Measurements from ENCODE around the gene RGS9. TPM values are rescaled to one million over a fixed set of nuclear protein-coding genes. Genes with fewer than 3 reads are reported as not detected.

The RGS9 gene
- total and polyA plus RNA-seq, 2 experiments from 2014 or later: 12.8 to 29.6 TPM

DNA sequence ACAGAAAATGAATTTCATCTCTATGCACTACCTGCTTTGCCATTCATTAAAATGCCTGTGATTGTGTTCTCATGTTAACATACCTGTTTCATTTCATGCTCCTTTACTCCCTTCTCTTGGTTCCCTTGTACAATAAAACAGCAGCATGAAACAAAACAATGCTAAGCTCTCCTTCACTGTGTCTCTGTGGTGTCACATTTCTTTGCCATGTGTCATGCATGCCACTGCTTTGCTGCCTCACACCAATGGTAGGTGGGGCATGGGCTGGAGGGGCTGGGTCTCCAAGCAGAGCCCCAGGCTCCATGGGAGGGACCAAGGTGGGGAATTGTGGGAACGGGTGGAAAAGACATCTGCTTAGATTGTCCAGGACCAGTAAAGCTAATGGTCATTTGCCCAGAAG, 83.6 kb downstream of the RGS9 start:
- no peaks in the 10 kb centered on the region for H3K36me3 Mint-ChIP-seq (ENCODE audit: low read depth)
- no peak overlapping the region for H3K4me3 Mint-ChIP-seq
- Histone ChIP-seq H4K20me1 (replicated peaks; ENCODE audit: insufficient read depth) (no peaks in the 10 kb centered on the region), H3K79me2 (replicated peaks; ENCODE audit: insufficient read depth) (no peaks in the 10 kb centered on the region), H3F3A (replicated peaks; ENCODE audit: low read depth) (no peaks in the 10 kb centered on the region), H3K27me3 (ENCODE audit: insufficient read depth) (no peaks in the 10 kb centered on the region), H3K9me2 (ENCODE audit: insufficient read depth) (0 out of 2 replicates have a peak, but pooled peaks cover 5% of the 10 kb centered on the region), H3K4me1 (ENCODE audit: insufficient read depth) (peaks cover 3% of the 10 kb centered on the region; the same call in 1 of the 2 replicates), H2AFZ (no peak overlapping the region), H3K4me2 (no peak overlapping the region), H3K27ac (ENCODE audit: low read depth) (no peak overlapping the region), H3K36me3 (ENCODE audit: insufficient read depth) (no peaks in the 10 kb centered on the region), H3K4me3 (no peak overlapping the region)
- no peak for TF ChIP-seq ZNF114 (CRISPR knock-in tag; IDR thresholded peaks at IDR 0.05)
- TF ChIP-seq CREB1 (CRISPR knock-in tag; IDR thresholded peaks at IDR 0.05; ENCODE audit: low read depth): no peak
- TF ChIP-seq POLR2AphosphoS5 (IDR thresholded peaks at IDR 0.05; ENCODE audit: low read depth): no peak
- TF ChIP-seq, protein P1, sequence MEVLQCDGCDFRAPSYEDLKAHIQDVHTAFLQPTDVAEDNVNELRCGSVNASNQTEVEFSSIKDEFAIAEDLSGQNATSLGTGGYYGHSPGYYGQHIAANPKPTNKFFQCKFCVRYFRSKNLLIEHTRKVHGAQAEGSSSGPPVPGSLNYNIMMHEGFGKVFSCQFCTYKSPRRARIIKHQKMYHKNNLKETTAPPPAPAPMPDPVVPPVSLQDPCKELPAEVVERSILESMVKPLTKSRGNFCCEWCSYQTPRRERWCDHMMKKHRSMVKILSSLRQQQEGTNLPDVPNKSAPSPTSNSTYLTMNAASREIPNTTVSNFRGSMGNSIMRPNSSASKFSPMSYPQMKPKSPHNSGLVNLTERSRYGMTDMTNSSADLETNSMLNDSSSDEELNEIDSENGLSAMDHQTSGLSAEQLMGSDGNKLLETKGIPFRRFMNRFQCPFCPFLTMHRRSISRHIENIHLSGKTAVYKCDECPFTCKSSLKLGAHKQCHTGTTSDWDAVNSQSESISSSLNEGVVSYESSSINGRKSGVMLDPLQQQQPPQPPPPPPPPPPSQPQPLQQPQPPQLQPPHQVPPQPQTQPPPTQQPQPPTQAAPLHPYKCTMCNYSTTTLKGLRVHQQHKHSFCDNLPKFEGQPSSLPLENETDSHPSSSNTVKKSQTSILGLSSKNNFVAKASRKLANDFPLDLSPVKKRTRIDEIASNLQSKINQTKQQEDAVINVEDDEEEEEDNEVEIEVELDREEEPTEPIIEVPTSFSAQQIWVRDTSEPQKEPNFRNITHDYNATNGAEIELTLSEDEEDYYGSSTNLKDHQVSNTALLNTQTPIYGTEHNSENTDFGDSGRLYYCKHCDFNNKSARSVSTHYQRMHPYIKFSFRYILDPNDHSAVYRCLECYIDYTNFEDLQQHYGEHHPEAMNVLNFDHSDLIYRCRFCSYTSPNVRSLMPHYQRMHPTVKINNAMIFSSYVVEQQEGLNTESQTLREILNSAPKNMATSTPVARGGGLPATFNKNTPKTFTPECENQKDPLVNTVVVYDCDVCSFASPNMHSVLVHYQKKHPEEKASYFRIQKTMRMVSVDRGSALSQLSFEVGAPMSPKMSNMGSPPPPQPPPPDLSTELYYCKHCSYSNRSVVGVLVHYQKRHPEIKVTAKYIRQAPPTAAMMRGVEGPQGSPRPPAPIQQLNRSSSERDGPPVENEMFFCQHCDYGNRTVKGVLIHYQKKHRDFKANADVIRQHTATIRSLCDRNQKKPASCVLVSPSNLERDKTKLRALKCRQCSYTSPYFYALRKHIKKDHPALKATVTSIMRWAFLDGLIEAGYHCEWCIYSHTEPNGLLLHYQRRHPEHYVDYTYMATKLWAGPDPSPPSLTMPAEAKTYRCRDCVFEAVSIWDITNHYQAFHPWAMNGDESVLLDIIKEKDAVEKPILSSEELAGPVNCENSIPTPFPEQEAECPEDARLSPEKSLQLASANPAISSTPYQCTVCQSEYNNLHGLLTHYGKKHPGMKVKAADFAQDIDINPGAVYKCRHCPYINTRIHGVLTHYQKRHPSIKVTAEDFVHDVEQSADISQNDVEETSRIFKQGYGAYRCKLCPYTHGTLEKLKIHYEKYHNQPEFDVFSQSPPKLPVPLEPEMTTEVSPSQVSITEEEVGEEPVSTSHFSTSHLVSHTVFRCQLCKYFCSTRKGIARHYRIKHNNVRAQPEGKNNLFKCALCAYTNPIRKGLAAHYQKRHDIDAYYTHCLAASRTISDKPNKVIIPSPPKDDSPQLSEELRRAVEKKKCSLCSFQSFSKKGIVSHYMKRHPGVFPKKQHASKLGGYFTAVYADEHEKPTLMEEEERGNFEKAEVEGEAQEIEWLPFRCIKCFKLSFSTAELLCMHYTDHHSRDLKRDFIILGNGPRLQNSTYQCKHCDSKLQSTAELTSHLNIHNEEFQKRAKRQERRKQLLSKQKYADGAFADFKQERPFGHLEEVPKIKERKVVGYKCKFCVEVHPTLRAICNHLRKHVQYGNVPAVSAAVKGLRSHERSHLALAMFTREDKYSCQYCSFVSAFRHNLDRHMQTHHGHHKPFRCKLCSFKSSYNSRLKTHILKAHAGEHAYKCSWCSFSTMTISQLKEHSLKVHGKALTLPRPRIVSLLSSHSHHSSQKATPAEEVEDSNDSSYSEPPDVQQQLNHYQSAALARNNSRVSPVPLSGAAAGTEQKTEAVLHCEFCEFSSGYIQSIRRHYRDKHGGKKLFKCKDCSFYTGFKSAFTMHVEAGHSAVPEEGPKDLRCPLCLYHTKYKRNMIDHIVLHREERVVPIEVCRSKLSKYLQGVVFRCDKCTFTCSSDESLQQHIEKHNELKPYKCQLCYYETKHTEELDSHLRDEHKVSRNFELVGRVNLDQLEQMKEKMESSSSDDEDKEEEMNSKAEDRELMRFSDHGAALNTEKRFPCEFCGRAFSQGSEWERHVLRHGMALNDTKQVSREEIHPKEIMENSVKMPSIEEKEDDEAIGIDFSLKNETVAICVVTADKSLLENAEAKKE (CRISPR knock-in tag; IDR thresholded peaks at IDR 0.05): no peak
- TF ChIP-seq STAT1 (IDR thresholded peaks at IDR 0.05; ENCODE audit: unreplicated experiment): no peak
- no peak for TF ChIP-seq EZH2phosphoT487 (IDR thresholded peaks at IDR 0.05; ENCODE audit: unreplicated experiment)
- TF ChIP-seq NANOG (IDR thresholded peaks at IDR 0.05; ENCODE audit: borderline replicate concordance): no peak
- TF ChIP-seq, protein P2, sequence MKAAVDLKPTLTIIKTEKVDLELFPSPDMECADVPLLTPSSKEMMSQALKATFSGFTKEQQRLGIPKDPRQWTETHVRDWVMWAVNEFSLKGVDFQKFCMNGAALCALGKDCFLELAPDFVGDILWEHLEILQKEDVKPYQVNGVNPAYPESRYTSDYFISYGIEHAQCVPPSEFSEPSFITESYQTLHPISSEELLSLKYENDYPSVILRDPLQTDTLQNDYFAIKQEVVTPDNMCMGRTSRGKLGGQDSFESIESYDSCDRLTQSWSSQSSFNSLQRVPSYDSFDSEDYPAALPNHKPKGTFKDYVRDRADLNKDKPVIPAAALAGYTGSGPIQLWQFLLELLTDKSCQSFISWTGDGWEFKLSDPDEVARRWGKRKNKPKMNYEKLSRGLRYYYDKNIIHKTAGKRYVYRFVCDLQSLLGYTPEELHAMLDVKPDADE (IDR thresholded peaks at IDR 0.05): no peak
- TF ChIP-seq, protein P3, sequence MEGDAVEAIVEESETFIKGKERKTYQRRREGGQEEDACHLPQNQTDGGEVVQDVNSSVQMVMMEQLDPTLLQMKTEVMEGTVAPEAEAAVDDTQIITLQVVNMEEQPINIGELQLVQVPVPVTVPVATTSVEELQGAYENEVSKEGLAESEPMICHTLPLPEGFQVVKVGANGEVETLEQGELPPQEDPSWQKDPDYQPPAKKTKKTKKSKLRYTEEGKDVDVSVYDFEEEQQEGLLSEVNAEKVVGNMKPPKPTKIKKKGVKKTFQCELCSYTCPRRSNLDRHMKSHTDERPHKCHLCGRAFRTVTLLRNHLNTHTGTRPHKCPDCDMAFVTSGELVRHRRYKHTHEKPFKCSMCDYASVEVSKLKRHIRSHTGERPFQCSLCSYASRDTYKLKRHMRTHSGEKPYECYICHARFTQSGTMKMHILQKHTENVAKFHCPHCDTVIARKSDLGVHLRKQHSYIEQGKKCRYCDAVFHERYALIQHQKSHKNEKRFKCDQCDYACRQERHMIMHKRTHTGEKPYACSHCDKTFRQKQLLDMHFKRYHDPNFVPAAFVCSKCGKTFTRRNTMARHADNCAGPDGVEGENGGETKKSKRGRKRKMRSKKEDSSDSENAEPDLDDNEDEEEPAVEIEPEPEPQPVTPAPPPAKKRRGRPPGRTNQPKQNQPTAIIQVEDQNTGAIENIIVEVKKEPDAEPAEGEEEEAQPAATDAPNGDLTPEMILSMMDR (conservative IDR thresholded peaks at IDR 0.05; ENCODE audit: low read depth in 2 of 2): no peak
- peaks cover 3% of the 10 kb centered on the region; the same call in 1 of the 3 replicates for H3K4me1 Mint-ChIP-seq
- H3K9me3 Mint-ChIP-seq: no peaks in the 10 kb centered on the region
- H3K27ac Mint-ChIP-seq: no peak overlapping the region
- ATAC-seq (no peak), DNase-seq (ENCODE audit: low spot score) (no peak)
- peaks cover 5% of the 10 kb centered on the region for H3K27me3 Mint-ChIP-seq (ENCODE audit: insufficient read depth, low read depth, poor library complexity)
